ENCODE results near the gene GPR78.

GPR78 gene

DNA sequence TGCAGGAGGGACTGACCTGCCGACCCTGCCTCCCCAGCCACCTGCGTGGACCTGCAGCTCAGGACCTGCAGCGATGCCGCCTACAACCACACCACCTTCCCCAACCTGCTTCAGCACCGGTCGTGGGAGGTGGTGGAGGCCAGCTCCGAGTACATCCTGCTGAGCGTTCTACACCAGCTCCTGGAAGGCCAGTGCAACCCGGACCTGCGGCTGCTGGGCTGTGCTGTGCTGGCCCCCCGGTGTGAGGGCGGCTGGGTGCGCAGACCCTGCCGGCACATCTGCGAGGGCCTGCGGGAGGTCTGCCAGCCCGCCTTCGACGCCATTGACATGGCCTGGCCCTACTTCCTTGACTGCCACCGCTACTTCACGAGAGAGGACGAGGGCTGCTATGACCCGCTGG lies 20.9 kb downstream of the GPR78 start:
- no peak for DNase-seq

DNA sequence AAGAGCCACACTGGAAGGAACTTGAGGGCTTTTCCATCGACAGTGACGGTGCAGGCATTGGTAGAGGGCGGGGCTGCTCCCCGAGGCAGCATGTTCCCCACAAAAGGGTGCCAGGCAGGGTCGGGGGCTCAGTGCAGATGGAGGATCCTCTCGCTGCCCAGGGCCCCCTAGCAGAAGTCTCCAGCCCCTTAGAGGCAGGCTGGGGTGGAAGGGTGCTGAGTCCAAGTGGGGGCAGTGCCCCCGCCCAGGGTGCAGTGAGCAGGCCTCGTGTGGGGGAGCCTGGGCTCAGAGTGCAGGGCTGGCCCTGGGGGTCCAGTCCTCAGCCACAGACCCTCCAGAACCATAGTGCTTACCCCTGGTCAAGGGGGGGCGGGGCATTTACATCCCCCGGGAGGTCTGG lies 21.4 kb downstream of the GPR78 start:
- no peak for DNase-seq

DNA sequence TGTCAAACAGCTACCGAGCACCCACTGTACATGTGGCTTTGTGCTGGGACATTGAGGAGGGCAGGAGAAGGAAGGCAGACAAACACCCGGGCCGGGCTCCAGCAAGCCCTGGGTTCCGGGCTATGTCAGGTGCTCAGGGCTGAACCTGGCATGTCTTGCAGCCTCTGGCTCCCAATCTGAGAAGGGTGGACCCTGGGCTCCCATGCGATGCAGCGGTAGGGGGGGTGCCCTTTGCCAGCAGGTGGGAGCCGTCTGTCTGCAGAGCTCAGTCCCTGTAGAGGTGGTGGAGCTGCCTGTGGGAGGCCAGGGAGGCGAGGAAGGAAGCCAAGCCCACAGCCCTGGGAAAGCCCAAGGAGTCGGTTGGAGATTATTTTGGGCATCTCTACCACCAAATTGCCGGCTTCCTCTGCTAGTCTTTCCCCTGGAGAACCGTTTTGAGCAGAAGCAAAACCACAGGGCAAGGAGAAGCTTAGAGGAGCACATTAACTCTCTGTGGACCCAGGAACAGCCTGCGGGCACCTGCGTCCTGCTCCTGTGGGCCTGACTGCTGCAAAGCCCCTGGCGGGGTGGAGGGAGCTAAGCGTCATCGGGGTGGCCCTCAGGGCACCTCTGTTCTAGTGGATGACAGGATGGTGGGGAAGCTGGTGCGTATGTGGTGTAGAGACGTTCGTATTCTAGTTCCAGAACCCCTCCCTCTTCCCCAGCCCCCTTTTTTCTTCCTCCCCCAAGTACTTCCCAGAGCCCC lies 22.7 kb downstream of the GPR78 start:
- DNase-seq = no peak

DNA sequence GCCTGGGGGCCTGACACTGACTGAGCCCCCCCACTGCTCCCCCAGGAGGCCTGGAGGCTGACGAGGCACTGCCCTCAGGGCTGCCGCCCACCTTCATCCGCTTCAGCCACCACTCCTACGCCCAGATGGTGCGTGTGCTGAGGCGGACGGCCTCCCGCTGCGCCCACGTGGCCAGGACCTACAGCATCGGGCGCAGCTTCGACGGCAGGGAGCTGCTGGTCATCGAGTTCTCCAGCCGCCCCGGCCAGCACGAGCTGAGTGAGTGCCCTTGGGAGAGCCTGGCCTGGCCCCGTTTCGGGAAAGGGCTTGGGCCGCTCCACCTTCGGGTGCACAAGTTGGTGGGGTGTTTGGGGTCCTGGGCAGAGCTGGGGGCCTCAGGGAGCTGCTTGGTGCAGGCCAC lies 23.7 kb downstream of the GPR78 start:
- DNase-seq = no peak

DNA sequence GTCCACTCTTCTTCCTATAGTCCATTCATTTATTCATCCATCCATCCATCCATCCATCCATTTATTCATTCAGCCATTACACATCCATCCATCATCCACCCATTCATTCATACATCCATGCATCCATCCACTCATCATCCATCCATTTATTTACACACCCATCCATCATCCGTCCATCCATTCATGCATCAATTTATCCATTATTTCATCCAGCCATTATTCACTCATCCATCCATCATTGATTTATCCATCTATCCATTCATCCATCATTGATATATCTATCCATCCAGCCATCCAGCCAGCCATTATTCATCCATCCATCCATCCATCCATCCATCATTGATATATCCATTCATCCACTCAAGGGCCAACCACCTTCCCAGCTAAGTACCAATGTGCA lies 25.1 kb downstream of the GPR78 start:
- no peak for DNase-seq

DNA sequence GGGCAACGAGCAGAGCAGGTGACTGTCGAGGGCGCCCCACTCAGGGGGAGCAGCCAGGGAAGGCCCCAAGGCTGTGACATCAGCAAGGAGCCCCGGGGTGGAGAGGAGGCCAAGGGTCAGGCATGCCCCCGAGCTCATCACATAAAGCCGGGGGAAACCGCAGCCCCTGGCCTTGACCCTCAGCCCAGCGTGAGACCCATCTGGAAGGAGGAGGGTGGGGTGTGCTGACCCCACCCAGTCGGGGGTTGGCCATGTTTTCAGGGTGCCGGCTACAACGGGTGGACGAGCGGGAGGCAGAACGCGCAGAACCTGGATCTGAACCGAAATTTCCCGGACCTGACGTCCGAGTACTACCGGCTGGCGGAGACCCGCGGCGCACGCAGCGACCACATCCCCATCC lies 26.3 kb downstream of the GPR78 start:
- no peak for DNase-seq

DNA sequence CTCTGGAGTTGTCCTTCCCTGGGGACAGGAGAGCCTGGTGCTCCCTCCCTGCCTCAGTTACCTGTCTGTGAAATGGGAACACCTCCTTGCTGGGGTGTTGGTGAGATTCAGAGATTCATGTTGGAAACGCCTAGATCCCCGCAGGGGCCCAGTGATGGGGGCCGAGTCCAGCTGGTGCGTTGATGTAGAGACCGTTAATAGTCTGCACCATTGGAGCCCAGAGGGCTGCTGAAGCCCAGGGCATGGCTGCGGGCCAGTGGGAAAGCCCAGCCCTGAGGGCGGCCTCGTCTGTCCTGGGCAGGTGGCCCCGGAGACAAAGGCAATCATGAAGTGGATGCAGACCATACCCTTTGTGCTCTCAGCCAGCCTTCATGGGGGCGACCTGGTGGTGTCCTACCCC lies 26.8 kb downstream of the GPR78 start:
- DNase-seq = no peak

DNA sequence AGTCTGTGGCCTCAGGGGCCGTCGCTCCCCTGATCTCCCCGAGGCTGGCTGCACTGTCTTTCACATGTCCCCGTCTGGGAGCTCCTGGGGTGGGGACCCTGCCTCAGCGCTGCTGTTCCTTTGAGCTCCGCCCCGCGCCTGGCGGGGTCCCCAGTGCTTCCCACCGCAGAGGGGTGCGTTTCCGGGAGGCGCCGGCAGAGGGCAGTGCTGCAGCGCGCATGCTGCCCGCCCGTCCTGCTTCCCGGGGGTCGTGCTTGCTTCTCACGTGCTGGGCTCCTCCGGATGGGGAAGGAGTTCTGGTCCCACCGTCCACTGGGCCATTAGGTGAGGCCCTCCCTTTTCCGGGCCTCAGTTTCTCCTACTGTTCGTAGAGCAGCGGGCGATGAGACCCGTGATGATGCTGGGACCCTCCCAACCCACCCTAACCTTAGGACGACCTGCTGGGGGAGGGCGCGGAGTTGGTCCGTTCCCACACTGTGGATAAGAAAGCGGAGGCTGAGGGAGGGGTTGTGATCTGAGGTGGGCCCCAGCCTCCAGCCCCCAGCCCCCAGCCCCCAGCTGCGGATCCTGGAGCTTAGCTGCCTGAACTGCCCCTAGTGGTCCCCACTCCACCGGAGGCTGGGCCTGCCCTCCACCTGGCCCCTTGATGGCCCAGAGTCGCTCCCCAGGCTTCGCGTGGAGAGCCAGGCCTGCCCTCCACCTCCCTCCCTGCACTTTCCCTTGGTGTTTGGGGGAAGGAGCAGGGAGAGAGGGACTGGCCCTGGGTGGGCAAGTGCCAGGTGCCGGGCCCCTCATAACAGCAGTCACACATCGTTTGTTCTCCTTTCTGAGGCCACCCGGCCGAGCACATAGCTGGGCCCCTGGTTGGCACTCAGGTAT lies 27.6 kb downstream of the GPR78 start:
- DNase-seq = peak; percentile 26

DNA sequence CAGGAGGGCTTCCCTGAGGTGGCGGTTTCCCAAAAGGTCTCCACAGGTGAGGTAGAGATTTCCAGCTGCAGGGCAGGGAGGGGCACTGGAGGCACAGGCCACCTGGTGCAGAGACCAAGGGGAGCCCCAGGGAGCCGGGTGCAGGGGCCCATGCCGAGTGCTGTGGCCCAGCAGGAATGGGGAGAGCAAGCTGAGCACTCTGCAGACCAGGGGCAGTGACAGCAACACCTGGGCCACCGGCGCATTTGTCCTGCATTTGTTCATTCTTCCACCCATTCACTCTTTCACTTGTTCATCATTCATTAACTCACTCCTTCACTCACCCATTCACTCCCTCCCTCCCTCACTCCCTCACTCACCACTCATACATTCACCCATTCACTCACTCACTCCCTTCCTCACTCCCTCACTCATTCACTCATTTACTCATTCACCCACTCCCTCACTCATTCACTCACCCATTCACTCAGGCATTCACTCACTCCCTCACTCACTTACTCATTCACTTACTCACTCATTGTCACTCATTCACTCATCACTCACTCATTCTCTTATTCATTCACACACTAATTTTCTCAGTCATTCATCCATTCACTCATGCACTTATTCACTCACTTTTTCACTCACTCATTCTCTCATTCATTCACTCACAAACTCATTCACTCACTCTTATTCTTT lies 28.7 kb downstream of the GPR78 start:
- no peak for DNase-seq

DNA sequence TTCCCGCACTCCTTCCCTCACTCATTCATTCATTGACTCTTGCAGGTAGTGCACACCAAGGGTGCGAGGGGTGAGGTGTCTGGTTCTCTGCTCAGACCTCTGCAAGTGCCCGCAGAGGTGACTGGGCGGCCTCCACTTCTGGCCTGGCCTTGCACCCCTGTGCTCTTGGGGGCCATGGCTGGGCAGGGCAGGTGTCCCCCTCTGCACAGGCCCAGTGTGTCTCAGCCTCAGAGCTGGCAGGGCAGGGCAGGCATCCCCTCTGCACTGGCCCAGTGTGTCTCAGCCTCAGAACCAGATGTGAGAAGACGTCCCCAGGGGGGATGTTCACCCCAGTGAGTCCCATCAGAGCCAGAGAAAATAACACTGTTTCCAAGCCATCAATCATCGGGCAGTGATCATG lies 29.2 kb downstream of the GPR78 start:
- no peak for DNase-seq

DNA sequence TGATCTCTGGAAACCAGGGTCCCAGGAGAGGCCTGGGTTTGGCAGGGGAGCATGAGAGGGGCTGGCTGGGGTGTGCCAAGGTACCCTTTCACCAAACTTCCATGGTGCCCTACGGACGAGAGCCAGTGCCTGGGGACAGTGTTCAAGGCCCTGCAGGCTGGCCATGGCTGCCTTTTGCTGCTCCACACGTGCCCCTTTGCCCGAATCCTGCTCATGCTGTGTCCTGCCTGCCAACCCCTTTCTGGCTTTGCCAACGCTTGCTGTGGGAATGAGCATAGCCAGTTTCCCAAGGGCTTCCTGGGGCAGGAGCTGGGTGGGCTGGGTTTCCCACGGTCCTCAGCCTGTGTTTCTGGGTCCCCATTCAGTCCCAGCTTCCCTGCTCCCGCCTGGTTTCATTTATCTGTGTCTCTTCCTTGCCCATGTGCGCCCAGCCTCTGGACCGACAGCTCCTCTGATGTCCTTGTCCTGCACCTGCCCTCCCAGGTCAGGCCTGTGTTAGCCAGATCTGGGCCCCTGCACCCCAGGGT lies 29.7 kb downstream of the GPR78 start:
- DNase-seq = no peak

DNA sequence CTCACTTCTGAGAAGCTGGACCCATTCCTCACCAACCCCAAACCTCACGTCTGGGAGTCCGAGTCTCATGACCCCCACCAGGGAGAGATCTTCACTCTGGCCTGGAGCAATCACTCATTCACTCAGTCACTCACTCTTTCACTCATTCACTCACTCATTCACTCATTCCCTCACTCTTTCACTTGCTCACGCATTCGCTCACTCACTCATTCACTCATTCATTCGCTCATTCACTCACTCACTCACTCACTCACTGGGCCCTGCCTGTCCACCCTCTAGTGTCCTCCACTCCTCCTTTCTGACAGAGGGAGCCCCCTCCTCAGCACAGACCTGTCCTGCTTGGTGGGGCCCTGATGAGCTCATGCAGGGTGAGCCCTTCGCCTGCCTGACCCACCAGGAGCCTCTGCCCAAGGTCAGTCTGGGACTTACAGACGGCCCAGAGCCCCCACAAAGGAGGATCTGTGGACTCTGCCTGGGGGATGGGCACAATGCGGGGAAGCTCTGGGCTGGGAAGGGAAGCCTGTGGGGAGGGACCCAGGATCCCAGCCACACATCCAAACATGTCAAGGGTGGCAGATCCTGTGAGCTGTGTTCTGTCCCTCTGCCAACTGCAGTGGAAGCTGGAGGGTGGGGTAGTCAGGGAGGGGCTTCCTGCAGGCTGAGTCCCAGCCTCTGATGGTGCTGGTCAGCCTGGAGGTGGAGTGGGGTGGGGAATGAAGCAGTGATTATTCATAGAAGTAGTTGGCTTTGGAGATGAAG lies 30.8 kb downstream of the GPR78 start:
- DNase-seq = no peak

DNA sequence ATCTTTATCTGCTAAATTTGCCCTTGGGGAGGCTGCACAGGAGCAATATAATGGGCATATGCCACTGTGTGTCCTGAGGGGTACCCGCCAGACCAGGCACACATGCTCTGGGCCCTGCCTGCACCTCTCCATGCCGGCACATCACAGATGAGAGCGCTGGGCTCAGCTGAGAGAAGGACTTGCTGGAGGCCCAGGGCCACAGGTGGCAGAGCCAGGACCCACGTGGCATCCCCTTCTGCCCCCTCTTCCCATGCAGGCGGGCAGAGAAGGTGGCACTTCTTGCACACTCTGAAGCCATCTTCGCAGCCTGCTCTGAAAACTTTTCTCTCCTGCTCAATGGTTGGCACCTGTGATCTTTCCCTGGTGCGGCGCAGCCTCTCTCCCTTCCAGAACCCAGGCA lies 32.5 kb downstream of the GPR78 start:
- DNase-seq = no peak

DNA sequence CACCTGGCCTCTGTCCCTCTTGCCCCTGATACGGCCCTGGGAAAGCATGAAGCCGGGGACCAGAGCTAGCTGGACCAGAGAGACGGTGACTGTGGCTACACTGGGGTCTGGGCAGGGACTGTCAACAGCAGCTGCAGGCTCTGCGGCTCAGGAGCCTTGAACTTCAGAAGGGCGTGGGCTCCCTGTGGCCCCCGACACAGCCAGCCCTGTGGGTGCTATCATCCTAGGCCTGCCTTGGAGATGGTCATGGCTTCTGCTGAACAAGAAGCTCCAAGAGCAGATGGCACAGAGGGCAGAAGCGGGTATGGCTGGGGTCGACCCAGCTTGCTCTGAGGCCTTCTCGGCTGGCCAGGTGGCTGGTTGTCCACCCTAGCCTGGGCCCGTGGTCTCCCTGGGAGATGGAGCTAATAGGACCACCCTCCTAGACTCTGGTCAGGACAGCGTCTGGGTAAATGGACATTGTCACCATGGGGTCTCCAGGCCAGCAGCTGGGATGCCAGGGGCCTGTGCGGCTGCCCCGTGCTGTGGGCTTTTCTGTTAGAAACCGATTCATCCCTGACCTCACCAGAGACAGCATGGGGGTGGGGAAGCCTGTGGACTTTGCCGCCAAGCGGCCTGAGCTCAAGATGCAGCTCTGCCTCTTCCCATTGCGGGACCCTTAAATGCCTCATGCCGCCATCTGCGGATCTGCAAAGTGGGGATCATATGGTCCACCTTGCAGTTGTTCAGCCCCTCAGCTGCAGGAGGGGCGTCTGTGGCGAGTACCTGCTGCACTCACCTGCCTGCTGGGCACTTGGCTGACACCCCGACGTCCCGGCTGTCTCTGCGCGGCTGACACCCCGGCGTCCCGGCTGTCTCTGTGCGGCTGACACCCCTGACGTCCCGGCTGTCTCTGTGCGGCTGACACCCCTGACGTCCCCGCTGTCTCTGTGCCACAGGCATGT lies 33.5 kb downstream of the GPR78 start:
- no peak for DNase-seq

DNA sequence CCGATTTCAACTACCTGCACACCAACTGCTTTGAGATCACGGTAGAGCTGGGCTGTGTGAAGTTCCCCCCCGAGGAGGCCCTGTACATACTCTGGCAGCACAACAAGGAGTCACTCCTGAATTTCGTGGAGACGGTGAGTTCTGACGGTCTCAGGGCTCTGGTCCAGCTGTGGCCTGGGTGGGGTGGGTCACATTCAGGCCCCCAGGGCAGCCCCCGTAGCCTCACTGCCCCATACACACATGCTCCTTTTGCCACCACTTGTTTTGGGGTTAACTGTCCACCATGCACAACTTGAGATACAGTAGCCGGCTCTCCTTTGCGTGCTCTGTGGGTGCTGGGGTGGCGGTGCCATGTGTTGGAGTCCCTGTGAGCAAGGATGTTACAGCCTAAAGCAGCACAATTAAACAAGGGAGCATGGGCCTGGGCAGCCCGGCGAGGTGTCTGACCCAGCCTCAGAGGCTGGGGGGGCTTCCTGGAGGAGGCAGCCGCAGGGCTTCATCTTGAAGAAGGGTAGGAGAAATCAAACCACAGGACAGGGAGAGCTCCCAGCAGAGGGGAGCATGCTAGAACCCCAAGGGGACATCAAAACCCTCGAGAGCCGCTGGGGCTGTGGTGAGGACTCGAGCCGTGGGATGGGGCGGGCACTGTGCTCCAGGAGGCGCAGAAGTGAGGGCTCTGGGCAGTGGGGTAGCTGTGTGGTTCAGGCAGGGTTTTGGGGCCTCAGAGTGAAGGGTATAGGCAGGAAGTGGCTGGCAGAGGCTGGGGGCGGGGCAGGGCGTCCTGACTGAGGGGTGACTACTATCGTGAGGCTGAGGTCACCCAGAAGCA lies 34.4 kb downstream of the GPR78 start:
- no peak for DNase-seq

DNA sequence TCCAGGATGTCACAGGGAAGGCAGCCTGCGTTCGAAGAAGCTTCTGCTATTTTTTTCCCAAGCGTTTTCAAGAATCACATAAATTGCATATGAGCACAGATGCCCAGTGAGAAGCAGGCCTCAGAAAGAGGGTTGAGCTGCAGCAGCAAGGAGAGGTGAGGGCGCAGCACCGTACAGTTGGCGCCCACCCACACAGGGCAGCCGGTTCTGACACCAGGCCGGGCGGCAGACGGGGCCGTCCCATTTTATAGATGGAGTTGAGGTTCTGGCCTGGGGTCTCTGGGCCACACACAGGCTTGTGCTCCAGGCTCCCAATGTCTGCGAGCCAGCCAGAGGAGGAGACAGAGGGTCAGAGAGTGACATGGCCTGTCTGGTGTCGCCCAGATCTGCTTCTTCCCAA lies 35.2 kb downstream of the GPR78 start:
- DNase-seq = no peak

DNA sequence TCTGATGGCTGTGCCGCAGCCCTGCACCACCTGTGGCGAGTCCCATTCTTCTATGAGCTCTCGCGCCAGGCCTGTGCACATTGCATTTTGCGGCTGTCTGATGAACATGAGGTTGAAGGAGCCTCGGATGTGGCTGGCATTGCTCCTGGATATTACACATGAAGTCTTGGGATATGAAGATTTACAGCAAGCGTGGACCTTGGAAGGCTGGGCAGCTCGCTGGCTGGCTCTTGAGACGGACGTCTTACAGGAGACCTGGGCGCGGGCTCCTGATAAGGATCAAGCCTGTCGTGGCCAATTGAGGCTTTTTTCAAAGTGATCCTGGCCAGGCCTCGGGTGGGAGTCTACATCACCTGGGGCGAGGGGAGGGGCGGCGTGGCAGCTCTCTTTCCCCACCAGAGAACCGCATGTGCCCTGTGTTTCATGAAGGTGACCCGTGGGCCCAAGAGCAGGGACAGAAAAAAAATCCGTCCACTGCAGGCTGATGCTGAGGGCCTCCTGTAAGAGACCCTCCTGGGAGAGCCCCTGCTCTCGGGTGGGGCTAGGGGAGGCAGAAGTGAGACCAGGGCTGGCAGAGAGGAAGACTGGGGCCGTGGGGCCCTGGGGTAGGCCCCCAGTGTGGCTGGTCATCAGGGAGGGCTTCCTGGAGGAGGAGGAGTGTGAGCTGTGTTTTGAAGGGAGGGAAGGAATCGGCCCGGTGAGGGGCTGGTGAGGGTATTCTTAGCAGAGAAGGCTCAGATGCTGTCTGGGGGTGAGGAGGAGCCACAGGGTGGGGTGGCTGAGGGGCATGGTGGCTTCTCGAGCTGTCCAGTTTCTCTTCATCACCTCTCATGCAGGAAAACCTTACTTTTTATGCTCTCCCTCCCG lies 36.0 kb downstream of the GPR78 start:
- DNase-seq = no peak

DNA sequence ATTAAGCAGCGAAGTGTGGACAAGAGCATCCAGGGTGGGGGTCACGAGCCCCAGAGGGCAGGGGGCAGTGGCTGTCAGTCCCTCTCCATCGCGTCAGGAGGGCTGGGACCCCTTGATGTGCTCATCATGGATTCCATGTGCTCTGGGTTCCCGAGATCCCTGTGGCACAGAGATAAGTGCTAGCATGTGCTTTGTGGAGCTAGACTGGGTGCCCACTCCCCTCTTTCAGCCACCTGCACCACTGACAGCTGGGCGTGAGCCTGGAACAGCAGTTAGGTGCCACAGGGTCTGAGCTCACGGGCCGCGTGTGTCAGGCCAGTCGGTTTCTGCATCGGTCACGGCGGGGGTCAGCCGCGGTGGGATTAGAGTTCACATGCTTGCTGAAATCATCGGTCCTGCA lies 36.6 kb downstream of the GPR78 start:
- DNase-seq = no peak

DNA sequence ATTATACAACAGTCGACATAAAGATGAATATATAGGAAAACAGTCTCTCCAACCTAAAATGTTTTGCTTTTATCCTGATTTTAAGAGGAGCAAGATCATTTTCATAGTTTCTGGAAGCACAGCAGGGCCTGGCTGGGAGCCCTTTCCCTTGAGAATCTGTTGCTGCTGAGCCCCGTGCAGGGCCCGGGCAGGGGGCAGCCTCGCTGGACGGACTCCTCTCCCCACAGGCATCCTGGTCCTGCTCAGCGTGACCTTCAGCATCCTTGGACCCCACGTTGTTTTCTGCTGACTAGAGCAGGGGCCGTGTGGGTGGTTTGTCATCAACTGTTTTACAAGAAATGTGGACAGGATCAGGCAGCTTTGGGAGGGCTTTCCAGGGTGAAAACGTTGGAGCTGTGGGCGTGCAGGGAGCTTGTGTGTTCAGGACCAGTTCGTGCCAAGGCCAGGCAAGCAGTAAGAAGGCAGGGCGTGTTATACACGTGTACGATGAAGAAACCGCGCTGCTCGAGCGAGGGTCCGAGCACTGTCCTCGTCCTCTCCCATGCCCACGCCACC lies 37.4 kb downstream of the GPR78 start:
- DNase-seq = no peak

All from fibroblast of skin of scalp (primary cell).